Measurements from ENCODE around the gene MTERF4. TPM values are rescaled to one million over a fixed set of nuclear protein-coding genes. Genes with fewer than 3 reads are reported as not detected.

MTERF4 gene
- total and polyA plus RNA-seq, 2 of the 8 experiments (the other 6 are each of a cell fraction or from before 2014, with no cell fraction given): 25.9 to 28.5 TPM

GRCh38 chr2:241096979-241097378 is 5.1 kb downstream of the MTERF4 start:
- peaks cover 12 to 36% (median 29%) of the 10 kb centered on the region in 4 experiments for H3K36me3 ChIP-seq (ENCODE audit: control insufficient read depth in 2 of 4, insufficient read depth in 4 of 4, low read length in 3 of 4)
- no peak for FAIRE-seq
- ChIA-PET CTCF (ENCODE audit: partially characterized antibody) (no interaction called here), POLR2A (ENCODE audit: partially characterized antibody) (interaction anchor here (0.7 to 1.2 kb wide), 2 partner anchors 10 to 131 kb away, joined by 3 to 4 read pairs; no protein-coding TSS in a partner anchor)
- H3K79me1 ChIP-seq (ENCODE audit: low read depth, low read length): 0 out of 2 replicates have a peak, but pooled peaks cover 6% of the 10 kb centered on the region
- no peak overlapping the region for H4K5ac ChIP-seq (ENCODE audit: insufficient read length, low read depth, low read length)
- H3K56ac ChIP-seq (replicated peaks; ENCODE audit: insufficient read length, low read depth, low read length): no peak overlapping the region
- H2BK15ac ChIP-seq (ENCODE audit: low read length): no peak overlapping the region
- H2BK20ac ChIP-seq (ENCODE audit: low read length): no peak overlapping the region
- H2AFZ ChIP-seq (ENCODE audit: low read length): no peak overlapping the region
- H3K4me2 ChIP-seq (ENCODE audit: insufficient read depth in 1 of 2, low read depth in 2 of 2, low read length in 2 of 2): no peak overlapping the region
- H3K79me2 ChIP-seq (ENCODE audit: control insufficient read depth in 1 of 2, insufficient read depth in 2 of 2, low read length in 2 of 2): peaks cover 0 to 35% of the 10 kb centered on the region in 2 experiments; a peak in 2 of 4 replicates
- no peak overlapping the region for H3K23ac ChIP-seq (ENCODE audit: insufficient read length)
- H3K9me3 ChIP-seq (ENCODE audit: insufficient read depth in 2 of 2, low read depth in 1 of 2, low read length in 1 of 2): no peaks in the 10 kb centered on the region
- no peak overlapping the region for H4K91ac ChIP-seq (replicated peaks; ENCODE audit: insufficient read length, low read length)
- 89% methylated on average over 8 of the region's 8 CpGs; no CpG with 5 or more reads in 1 of the 2 experiments for WGBS, 2 experiments (ENCODE audit: extremely low coverage in 1 of 2, insufficient coverage in 1 of 2, insufficient read length in 1 of 2, insufficient replicate concordance in 2 of 2, low coverage in 1 of 2, low lambda C conversion rate in 2 of 2, missing lambda C conversion rate in 1 of 2)
- H3K14ac ChIP-seq (ENCODE audit: insufficient read length): no peak overlapping the region
- no peaks in the 10 kb centered on the region for H3K27me3 ChIP-seq (replicated peaks in 1 of 4; ENCODE audit: control insufficient read depth in 3 of 4, extremely low read depth in 1 of 4, insufficient read depth in 3 of 4, low read length in 3 of 4)
- H3K4ac ChIP-seq (replicated peaks; ENCODE audit: insufficient read length, low read depth, low read length): no peak overlapping the region
- peaks cover 0 to 13% of the 10 kb centered on the region in 2 experiments for H4K20me1 ChIP-seq (replicated peaks in 1 of 2; ENCODE audit: control insufficient read depth in 1 of 2, insufficient read depth in 2 of 2, low read length in 2 of 2)
- H2BK5ac ChIP-seq (ENCODE audit: low read depth, low read length): no peak overlapping the region
- TF ChIP-seq TEAD4 (IDR thresholded peaks at IDR 0.05; ENCODE audit: low read depth, low read length) (no peak), PHF8 (conservative IDR thresholded peaks at IDR 0.05; ENCODE audit: low read depth, low read length) (no peak), CTBP2 (IDR thresholded peaks at IDR 0.05; ENCODE audit: borderline replicate concordance, insufficient read depth, insufficient read length, low read length) (no peak), MAX (IDR thresholded peaks at IDR 0.05) (no peak)
- no peak overlapping the region for H3K18ac ChIP-seq (ENCODE audit: extremely low read depth, low read length)
- no peak for DNase-seq (ENCODE audit: low read depth in 1 of 2, low spot score in 2 of 2)
- H2BK120ac ChIP-seq (replicated peaks; ENCODE audit: low read depth, low read length): no peak overlapping the region
- no peak overlapping the region for H3K9ac ChIP-seq (replicated peaks in 1 of 4; ENCODE audit: extremely low read depth in 1 of 4, low read depth in 3 of 4, low read length in 3 of 4)
- H3K23me2 ChIP-seq (ENCODE audit: low read depth, low read length): peaks cover 3% of the 10 kb centered on the region; the same call in 1 of the 2 replicates
- no peak overlapping the region for H2AK5ac ChIP-seq (ENCODE audit: low read depth, low read length)
- no peak overlapping the region for H2BK12ac ChIP-seq (ENCODE audit: low read depth, low read length)
- no peak overlapping the region for H4K8ac ChIP-seq (ENCODE audit: extremely low read depth, insufficient read depth, low read length)
- no peak overlapping the region for H3K4me3 ChIP-seq (ENCODE audit: extremely low read depth in 1 of 4, insufficient read depth in 2 of 4, low read depth in 3 of 4, low read length in 4 of 4)
- peaks cover 0 to 12% (median 8%) of the 10 kb centered on the region in 4 experiments; a peak in 5 of 7 replicates for H3K4me1 ChIP-seq (replicated peaks in 1 of 4; ENCODE audit: control insufficient read depth in 3 of 4, insufficient read depth in 4 of 4, low read length in 3 of 4)
- no peak overlapping the region for H3K27ac ChIP-seq (ENCODE audit: low read depth, low read length)

Data from H1 (cell line).